NCI-H2196 (cell line): ENCODE results near the gene PON2.
"Not testable (repeated sequence)": the region's sequence is repeated elsewhere in the genome, so short reads cannot be mapped to it uniquely, and the experiment has no call there.

ENCODE experiments used
- DNase-seq: peaks from one replicate; lab custom pipeline; 2025; ENCODE audit not compliant: unreplicated experiment; lab: John Stamatoyannopoulos, UW

PON2 gene

DNA sequence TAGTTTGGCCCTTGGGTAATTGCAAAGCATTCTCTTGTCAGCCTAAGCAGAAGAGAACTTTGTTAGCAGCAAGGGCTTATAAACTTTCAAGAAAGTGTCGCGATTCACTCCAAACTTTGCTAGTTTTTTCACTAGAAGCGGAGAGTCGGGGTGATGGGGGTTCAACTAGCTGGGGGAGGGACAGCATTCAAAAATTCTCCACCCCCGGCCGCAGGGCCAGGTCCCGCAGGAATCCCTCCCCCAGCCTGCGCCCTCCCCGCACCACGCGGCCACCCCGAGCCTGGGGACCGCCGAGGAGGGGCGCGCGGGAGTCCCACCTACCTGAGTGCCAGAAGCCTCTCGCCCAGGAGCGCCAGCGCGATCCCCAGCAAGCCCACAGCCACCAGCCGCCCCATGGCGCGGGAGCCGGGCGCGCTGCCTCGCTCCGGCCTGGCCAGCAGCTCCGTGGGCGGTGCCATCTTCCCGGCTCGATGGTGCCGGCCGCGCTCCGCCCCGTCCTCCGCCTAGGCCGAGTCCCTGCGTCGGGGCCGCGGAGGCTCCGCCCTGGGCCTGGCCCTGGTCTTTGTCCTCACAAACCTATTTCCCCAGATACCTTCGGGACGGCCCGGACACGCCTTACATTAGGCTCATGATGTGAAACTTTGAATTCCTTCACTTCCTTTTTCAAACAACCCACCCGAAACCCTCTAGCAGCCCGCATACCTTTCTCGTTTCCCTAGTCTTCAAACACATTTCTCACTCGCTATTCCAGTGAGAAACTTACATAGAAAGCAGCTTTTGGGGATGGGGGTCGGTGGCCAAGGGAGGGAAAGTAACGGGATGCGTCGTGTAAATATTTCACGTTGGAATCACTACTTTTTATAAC, at the start of gene PON2:
Gene PON2 (minus strand): TSS at position 472 of the 865 bp plus-strand sequence. CDS start 77 bp downstream, at position 395.
- DNase-seq = peak; percentile 75

- no peak for DNase-seq
Measured at GRCh38 chr7:95482424-95482823, 47.6 kb upstream of the PON2 start.

GRCh38 chr7:95481271-95482165, 46.7 kb upstream of the PON2 start:
- no peak for DNase-seq

DNA sequence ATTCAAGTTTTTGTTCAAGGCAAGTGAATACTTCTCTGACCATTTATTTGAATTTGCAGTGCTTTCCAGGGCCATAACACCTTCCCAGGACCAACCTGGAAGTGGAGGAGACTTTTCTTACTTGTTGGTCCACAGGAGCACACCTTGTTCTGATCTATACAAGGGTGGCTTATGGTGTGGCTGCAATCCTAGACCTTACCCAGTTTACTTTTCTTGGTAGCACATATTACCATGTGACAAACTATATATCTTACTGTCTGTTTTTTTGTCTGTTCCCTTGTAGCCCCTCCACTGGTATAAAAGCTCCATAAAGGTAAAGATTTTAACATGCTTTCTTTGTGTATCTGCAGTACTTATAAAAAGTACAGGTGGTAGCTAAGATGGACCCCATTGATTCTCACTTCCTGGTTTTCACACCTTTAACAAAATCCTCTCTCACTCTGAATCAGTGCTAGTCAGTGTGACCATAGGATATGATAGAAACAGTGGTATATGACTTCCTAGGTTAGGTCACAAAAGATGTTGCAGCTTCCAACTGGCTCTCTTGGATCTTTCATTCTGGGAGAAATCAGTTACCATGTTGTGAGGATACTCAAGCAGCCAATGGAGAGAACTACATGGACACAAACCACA, 45.3 kb upstream of the PON2 start:
- no peak for DNase-seq

GRCh38 chr7:95478272-95479037, 43.6 kb upstream of the PON2 start:
- peak; percentile 27 for DNase-seq

DNA sequence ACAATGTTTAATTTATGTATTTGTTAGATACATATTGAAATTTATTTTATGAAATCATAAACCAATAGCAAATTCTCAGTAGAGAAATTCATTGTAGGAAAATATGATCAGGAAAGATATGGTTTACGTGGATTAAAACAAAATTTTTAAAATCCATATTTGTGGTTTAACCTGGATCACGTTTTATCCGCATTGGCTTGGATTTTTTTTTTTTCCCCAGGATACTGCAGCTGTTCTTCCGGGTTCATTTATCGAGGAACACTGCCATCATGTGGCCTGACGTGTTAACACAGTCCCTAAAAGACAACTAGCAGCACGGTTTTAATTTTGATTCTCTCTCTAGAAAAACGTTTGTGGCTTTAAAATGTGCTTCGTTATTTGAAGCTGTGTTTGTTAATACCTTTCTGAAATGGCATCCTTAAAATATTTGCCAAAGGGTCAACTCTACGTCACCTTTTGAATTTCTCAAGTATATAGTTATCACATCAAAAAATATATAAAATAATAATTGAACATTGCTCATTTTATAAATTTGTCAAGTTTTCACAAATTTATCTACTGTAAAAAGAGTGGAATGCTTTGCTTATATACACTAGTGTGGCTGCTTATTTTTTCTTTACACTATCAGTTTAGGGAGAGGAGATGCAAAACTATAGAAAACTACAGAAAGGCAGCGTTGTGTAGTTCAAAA, 42.2 kb upstream of the PON2 start:
- DNase-seq = peak; percentile 84

- no peak for DNase-seq
Measured at GRCh38 chr7:95476072-95476847, 41.4 kb upstream of the PON2 start.

DNA sequence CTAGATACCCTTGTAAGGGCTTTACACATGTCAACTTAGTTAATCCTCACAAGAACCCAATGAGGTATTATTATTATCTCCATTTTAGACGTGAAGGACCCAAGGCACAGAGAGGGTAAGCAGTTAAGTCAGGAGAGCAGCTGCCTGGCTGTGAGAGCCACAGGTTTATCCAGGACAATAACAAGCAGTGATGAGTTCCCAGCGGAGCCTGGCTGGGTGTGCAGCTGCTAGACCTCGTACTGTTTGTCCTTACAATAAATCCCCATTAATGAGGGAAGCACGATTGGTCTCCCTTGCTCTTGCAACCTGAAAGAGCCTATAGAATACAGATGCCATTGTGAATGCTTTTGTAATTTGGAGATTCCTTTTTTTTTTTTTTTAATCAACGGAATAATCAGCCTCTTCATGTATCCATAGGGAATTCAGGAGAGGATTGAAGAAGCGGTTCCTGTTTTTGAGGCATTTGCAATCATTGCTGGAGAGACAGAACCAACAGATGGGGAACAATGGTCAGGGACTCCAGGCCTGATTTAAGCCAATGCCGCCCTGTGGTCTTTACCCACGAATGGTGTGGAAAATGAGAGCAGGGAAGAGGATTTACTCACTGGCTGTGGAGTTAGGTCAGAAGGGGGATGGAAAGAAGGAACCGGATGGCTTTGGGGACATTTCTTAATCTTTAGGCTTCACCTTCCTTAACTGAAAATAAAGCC, 38.6 kb upstream of the PON2 start:
- DNase-seq = no peak

DNA sequence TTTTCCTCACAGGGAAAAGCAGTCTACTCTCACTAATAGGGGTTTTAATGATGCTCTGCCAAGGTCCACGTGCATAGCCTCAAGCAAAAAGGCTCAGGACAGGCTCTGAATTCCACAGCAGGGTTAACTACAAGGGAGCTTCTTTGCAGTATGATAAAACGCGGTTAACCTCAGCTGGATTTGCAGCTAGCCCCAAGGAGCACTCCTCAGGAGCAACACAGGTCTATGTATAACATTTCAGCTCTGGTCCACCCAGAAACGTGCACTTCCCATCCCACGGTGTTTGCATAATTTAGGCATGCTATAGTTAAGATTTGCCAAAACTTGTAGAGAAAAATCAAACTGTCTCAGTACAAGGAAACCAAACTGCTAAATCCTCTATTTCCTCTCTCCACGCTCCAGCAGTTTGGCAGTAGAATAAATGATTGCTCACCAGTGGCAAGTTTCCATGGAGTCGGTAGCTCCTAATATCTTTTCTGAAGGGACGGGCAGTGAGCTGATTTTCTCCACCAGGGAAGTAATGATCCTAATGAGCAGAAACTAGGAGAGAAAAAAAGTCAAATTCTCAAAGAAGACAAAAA, 37.8 kb upstream of the PON2 start:
- peak; percentile 15 for DNase-seq

GRCh38 chr7:95471071-95471470, 36.2 kb upstream of the PON2 start:
- no peak for DNase-seq

GRCh38 chr7:95470452-95470851, 35.6 kb upstream of the PON2 start:
- DNase-seq = peak; percentile 49

DNA sequence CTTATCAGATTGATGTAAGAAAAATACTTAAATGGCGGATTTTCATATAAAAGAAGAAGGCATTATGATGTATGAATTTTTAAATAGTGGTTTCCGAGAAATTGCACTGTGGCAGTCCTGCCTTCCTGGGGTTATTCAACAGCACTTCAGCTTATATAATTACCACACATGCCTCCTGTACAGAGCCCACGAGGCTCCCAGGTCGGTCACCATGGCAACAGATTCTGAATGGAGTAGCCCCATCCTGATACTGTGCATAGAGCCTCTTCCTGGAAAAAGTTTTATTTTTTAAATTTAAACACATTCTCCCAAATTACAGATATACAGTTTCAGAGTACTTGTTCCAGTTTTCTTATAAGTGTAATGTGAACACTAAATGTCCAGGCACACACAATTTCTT, 35.0 kb upstream of the PON2 start:
- DNase-seq = peak; percentile 86

DNA sequence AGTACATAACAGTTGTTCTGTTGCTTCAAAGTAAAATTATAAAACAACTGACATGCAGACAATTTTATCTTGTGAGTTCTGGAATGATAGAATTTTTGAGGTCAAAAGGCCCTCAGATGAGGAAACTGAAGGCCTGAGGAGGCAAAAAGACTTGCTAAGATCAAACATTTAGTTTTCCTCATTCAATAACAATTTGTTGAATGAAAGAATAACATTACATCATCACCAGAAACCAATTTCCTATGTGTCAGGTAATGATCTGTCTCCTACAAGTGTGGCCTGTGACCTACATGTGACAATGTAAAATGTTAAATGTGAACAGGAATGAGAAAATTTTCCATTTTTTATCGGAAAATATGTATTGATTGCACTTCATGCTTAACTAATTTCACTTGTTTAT, 34.4 kb upstream of the PON2 start:
- DNase-seq = no peak

GRCh38 chr7:95467912-95468607, 33.2 kb upstream of the PON2 start:
- DNase-seq = no peak

- not testable (repeated sequence) for DNase-seq
Measured at GRCh38 chr7:95460653-95461052, 25.8 kb upstream of the PON2 start.

- DNase-seq = no peak
Measured at GRCh38 chr7:95457947-95458346, 23.1 kb upstream of the PON2 start.

DNA sequence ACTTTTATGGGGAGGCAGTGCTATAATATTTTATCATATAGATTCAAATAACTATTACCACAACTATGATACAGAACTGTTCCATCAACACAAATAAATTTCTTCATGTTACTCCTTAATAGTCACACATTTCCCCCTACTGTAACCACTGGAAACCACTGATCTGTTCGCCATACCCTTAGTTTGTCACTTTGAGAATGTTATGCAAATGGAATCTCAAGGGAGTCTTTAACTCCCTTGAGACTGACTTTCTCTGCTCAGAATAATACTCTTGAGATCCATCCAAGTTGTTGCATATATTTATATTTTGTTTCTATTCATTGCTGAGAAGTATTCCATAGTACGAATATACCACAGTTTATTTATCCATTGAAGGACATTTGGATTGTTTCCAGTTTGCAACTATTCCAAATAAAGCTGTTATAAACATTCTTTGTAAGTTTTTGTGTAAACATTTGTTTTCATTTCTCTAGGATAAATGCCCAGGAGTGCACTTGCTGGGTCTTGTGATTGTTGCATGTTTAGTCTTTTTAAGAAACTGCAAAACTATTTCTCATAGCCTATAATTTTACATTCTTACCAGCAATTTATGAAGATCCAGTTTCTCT, 19.7 kb upstream of the PON2 start:
- no peak for DNase-seq
